K562 (cell line): Measurements from ENCODE around the gene ZNF609. TPM values are rescaled to one million over a fixed set of nuclear protein-coding genes. Genes with fewer than 3 reads are reported as not detected.

ENCODE experiments used
- CBFA2T3 ChIP-seq: fragments of 450-650 bp; IDR thresholded peaks from 2 replicates; pipeline ENCODE4 v1.6.1; 2017
- CEBPB ChIP-seq: fragments of 450-650 bp; IDR thresholded peaks from 2 replicates; pipeline ENCODE4 v1.6.1; 2016; ENCODE audit warnings: missing genetic modification characterization, missing compliant biosample characterization
- CLOCK ChIP-seq: fragments of 250-450 bp; sonication (Bioruptor Pico); IDR thresholded peaks from 2 replicates; pipeline ENCODE4 v1.4.0; 2020; ENCODE audit warnings: mild to moderate bottlenecking, moderate library complexity, borderline replicate concordance
- E2F4 ChIP-seq: sonication (generic); formaldehyde crosslinking; IDR thresholded peaks from 2 replicates; pipeline ENCODE4 v1.8.0; 2022; ENCODE audit warnings: mild to moderate bottlenecking, low read depth, missing genetic modification reagents
- ERF ChIP-seq: fragments of 450-650 bp; formaldehyde crosslinking; IDR thresholded peaks from 2 replicates; pipeline ENCODE4 v1.4.0; 2020; ENCODE audit warnings: mild to moderate bottlenecking, mixed read lengths
- HCFC1 ChIP-seq: IDR thresholded peaks from 2 replicates; pipeline ENCODE4 v1.6.1; 2012; ENCODE audit warnings: low read depth, low read length, improper control_type of control experiment
- IRF1 ChIP-seq: sonication (generic); formaldehyde crosslinking; IDR thresholded peaks from 2 replicates; pipeline ENCODE4 v1.8.0; 2022; ENCODE audit warnings: missing genetic modification reagents, mild to moderate bottlenecking, borderline replicate concordance
- MAFG ChIP-seq: fragments of 450-650 bp; conservative IDR thresholded peaks from 2 replicates; pipeline ENCODE4 v1.6.1; 2016; ENCODE audit warnings: missing genetic modification characterization, missing compliant biosample characterization
- ZBTB26 ChIP-seq: fragments of 450-650 bp; formaldehyde crosslinking; IDR thresholded peaks from 2 replicates; pipeline ENCODE4 v1.4.0; 2022; ENCODE audit warnings: missing genetic modification characterization
- ZNF140 ChIP-seq: fragments of 250-450 bp; sonication (Bioruptor Pico); IDR thresholded peaks from 2 replicates; pipeline ENCODE4 v1.8.0; 2021; ENCODE audit warnings: moderate library complexity, mild to moderate bottlenecking, inconsistent platforms
- ZNF445 ChIP-seq: fragments of 250-450 bp; sonication (Bioruptor Pico); IDR thresholded peaks from 2 replicates; pipeline ENCODE4 v1.4.0; 2020; ENCODE audit warnings: low read depth, mild to moderate bottlenecking, moderate library complexity
- ZNF507 ChIP-seq: conservative IDR thresholded peaks from 2 replicates; pipeline ENCODE4 v1.6.1; 2017; ENCODE audit warnings: missing genetic modification characterization, missing compliant biosample characterization
- ZNF717 ChIP-seq: fragments of 250-450 bp; sonication (Bioruptor Pico); IDR thresholded peaks from 2 replicates; pipeline ENCODE4 v1.5.0; 2021
- polyA plus RNA-seq, 8 experiments: library from polyadenylated mRNA; depleted of rRNA in 4 of 8; stranded (reverse) in 5 of 8; unstranded in 3 of 8; fragments of >200 nt; fragmentation: Nextera tagmentation in 2 of 8; fragmentation: Illumina TruSeq in 1 of 8; extraction: Ambion mirVana in 2 of 8; extraction: Trizol in 1 of 8; gene quantifications; 2 replicates each; pipeline versions ENCODE4 v1.2.1 to v1.2.3, GENCODE V29; 2011 to 2014; ENCODE audit warnings: inconsistent platforms in 1 of 8, missing spikeins in 1 of 8
- total RNA-seq, 7 experiments: library from RNA; depleted of rRNA in 6 of 7; stranded (reverse); fragments of >200 nt in 6 of 7; fragmentation: Illumina TruSeq in 2 of 7; extraction: Trizol in 2 of 7; gene quantifications; 2 replicates each; pipeline versions ENCODE4 v1.2.1 to v1.2.3, GENCODE V29; 2011 to 2021; ENCODE audit warnings: low replicate concordance in 1 of 7
- TF ChIP-seq, protein P1 (sequence below): sonication (generic); formaldehyde crosslinking; IDR thresholded peaks from 2 replicates; pipeline ENCODE4 v1.8.0; 2023; ENCODE audit warnings: mild to moderate bottlenecking, missing genetic modification reagents
- TF ChIP-seq, protein P2 (sequence below), 2 experiments: IDR thresholded peaks; 2 replicates each; pipeline ENCODE4 v1.6.1; 2011; ENCODE audit warnings: borderline replicate concordance in 1 of 2, control low read depth in 1 of 2, low read depth in 1 of 2, low read length in 1 of 2, mild to moderate bottlenecking in 1 of 2, mixed read lengths in 1 of 2, moderate library complexity in 1 of 2; ENCODE audit not compliant: insufficient read depth in 1 of 2, insufficient read length in 1 of 2, poor library complexity in 1 of 2, severe bottlenecking in 1 of 2; ENCODE audit errors: extremely low read depth in 1 of 2

The ZNF609 gene
- total and polyA plus RNA-seq, 9 of the 15 experiments (the other 6 are each of a cell fraction or from before 2014, with no cell fraction given): 3.0 to 38.7 (median 17.8) TPM

GRCh38 chr15:64460206-64460723 lies at the start of gene ZNF609 (continued):
- TF ChIP-seq CLOCK (CRISPR knock-in tag): no peak
- TF ChIP-seq ERF (CRISPR knock-in tag): no peak
- TF ChIP-seq CEBPB (tag): no peak
- TF ChIP-seq MAFG (tag): no peak
- TF ChIP-seq, protein P1, sequence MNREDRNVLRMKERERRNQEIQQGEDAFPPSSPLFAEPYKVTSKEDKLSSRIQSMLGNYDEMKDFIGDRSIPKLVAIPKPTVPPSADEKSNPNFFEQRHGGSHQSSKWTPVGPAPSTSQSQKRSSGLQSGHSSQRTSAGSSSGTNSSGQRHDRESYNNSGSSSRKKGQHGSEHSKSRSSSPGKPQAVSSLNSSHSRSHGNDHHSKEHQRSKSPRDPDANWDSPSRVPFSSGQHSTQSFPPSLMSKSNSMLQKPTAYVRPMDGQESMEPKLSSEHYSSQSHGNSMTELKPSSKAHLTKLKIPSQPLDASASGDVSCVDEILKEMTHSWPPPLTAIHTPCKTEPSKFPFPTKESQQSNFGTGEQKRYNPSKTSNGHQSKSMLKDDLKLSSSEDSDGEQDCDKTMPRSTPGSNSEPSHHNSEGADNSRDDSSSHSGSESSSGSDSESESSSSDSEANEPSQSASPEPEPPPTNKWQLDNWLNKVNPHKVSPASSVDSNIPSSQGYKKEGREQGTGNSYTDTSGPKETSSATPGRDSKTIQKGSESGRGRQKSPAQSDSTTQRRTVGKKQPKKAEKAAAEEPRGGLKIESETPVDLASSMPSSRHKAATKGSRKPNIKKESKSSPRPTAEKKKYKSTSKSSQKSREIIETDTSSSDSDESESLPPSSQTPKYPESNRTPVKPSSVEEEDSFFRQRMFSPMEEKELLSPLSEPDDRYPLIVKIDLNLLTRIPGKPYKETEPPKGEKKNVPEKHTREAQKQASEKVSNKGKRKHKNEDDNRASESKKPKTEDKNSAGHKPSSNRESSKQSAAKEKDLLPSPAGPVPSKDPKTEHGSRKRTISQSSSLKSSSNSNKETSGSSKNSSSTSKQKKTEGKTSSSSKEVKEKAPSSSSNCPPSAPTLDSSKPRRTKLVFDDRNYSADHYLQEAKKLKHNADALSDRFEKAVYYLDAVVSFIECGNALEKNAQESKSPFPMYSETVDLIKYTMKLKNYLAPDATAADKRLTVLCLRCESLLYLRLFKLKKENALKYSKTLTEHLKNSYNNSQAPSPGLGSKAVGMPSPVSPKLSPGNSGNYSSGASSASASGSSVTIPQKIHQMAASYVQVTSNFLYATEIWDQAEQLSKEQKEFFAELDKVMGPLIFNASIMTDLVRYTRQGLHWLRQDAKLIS (CRISPR knock-in tag): no peak
- TF ChIP-seq IRF1: no peak
- TF ChIP-seq ZNF507 (tag): no peak
- TF ChIP-seq, protein P2, sequence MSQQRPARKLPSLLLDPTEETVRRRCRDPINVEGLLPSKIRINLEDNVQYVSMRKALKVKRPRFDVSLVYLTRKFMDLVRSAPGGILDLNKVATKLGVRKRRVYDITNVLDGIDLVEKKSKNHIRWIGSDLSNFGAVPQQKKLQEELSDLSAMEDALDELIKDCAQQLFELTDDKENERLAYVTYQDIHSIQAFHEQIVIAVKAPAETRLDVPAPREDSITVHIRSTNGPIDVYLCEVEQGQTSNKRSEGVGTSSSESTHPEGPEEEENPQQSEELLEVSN (IDR thresholded peaks at IDR 0.05; ENCODE audit: borderline replicate concordance in 1 of 2, extremely low read depth in 1 of 2, insufficient read depth in 1 of 2, insufficient read length in 1 of 2, low read depth in 1 of 2, low read length in 1 of 2, poor library complexity in 1 of 2, severe bottlenecking in 1 of 2): peak; percentile 22 to 25
- no peak for TF ChIP-seq ZNF140 (CRISPR knock-in tag)
- peak; percentile 59 for TF ChIP-seq HCFC1
- 0 out of 2 replicates have a peak, but pooled peaks have one; percentile 32 for TF ChIP-seq E2F4 (CRISPR knock-in tag)
- TF ChIP-seq CBFA2T3: peak; percentile 46
- TF ChIP-seq ZNF717: no peak
- TF ChIP-seq ZBTB26 (CRISPR knock-in tag): no peak
- no peak for TF ChIP-seq ZNF445
